Colonic mucosa (tissue), 4 donors: ENCODE measurements around the gene ZDHHC6. TPM values are rescaled to one million over a fixed set of nuclear protein-coding genes. Genes with fewer than 3 reads are reported as not detected.

Experiments used
- DNase-seq: peaks from one replicate; pipeline ENCODE4 v3.0.0-alpha.2; 2020
- H3K27ac ChIP-seq: fragments of 200-600 bp; one replicate; pipeline ENCODE4 v1.8.0; 2021
- H3K27me3 ChIP-seq: fragments of 200-600 bp; one replicate; pipeline ENCODE4 v1.8.0; 2021
- H3K36me3 ChIP-seq: fragments of 200-600 bp; one replicate; pipeline ENCODE4 v1.8.0; 2021
- H3K4me1 ChIP-seq: fragments of 200-600 bp; one replicate; pipeline ENCODE4 v1.8.0; 2021; ENCODE audit warnings: mild to moderate bottlenecking
- H3K4me3 ChIP-seq: fragments of 200-600 bp; one replicate; pipeline ENCODE4 v1.8.0; 2021
- H3K9ac ChIP-seq, 2 donors: one replicate each; pipeline ENCODE4 v1.7.0; 2013; ENCODE audit warnings: control low read depth in 2 of 2, low read depth in 2 of 2, low read length in 2 of 2
- H3K9me3 ChIP-seq: fragments of 200-600 bp; one replicate; pipeline ENCODE4 v1.8.0; 2021
- intact Hi-C: fragments of 100-400 bp; cut with DNase I; formaldehyde crosslinking; loops from one replicate; pipeline ENCODE4 v1.14.1; 2022
- total RNA-seq, 2 donors: library from RNA; stranded (reverse); fragmentation: NEBNext Ultra II Directional in 1 of 2; extraction: Animal tissue kit (Norgen Biotek cat#: 25700) in 1 of 2; gene quantifications; one replicate each; pipeline ENCODE4 v1.2.1, GENCODE V29; 2021
- TF ChIP-seq, protein P1 (sequence below): fragments of 200-600 bp; IDR thresholded peaks from one replicate; pipeline ENCODE4 v1.8.0; 2022; ENCODE audit warnings: antibody characterized with exemption, mild to moderate bottlenecking
- donor health status: healthy.
- donor health status: DM: no; HTN: no; CAD: no.
- donor health status: DM: no; HTN: no; CAD: no.

Gene ZDHHC6
- total RNA-seq, 2 donors from 2014 or later: 37.9 to 50.7 TPM

DNA sequence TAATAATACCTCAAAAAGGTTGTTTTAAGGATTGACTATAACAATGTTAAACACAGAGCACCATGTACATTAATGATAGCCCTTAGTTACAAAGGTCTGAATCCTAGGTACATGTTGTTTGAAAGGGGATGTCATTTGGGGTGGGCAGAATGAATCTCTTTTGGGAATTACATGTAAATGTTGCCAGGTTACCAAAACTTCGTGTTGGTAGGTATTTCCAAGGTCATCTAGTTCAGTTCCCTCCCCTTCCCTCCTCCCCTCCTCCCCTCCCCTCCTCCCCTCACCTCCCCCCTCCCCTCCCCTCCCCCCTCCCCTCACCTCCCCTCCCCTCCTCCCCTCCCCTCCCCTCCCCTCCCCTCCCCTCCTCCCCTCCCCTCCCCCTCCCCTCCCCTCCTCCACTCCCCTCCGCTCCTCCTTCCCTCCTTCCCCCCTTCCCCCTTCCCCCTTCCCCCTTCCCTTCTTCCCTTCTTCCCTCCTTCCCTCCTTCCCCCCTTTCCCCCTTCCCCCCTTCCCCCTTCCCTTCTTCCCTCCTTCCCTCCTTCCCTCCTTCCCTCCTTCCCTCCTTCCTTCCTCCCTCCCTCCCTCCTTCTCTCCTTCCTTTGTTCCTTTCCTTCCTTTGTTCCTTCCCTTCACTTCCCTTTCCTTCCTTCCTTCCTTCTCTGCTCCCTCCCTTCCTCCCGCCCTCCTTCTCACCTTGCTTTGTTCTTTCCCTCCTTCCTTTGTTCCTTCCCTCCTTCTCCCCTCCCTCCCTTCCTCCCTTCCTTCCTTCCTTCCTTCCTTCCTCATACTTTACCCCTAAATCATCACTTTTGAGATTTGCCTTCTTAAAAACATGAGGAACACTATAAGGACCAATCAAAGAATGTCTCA lies 8.4 kb upstream of the ZDHHC6 start:
- TF ChIP-seq, protein P1, sequence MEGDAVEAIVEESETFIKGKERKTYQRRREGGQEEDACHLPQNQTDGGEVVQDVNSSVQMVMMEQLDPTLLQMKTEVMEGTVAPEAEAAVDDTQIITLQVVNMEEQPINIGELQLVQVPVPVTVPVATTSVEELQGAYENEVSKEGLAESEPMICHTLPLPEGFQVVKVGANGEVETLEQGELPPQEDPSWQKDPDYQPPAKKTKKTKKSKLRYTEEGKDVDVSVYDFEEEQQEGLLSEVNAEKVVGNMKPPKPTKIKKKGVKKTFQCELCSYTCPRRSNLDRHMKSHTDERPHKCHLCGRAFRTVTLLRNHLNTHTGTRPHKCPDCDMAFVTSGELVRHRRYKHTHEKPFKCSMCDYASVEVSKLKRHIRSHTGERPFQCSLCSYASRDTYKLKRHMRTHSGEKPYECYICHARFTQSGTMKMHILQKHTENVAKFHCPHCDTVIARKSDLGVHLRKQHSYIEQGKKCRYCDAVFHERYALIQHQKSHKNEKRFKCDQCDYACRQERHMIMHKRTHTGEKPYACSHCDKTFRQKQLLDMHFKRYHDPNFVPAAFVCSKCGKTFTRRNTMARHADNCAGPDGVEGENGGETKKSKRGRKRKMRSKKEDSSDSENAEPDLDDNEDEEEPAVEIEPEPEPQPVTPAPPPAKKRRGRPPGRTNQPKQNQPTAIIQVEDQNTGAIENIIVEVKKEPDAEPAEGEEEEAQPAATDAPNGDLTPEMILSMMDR: no peak

DNA sequence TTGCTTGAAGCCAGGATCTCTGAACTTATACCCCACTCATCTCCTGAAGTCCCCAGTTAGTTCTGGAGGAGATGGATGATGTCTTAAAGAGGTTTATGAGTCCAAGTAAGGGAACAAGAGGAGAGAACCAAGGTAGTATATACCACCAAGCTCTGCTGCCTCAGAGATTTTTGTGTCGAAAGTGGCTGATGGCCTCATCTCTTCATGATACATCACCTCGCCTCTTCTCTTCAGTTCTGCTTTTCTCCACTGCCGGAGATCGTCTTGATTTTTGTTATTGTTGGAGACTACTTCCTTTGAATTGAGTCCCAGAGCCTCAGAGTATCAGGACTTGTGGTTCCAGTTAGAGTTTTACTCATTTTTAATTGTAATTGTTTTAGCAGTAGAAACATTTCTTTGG lies 2.2 kb upstream of the ZDHHC6 start:
- intact Hi-C loops: loop anchor here (10.0 kb wide), 1 partner anchor 264 kb away; the partner anchor contains the start of gene GPAM
- no peak overlapping the region for H3K27ac ChIP-seq

More for the DNA sequence above, 8.4 kb upstream of the ZDHHC6 start:
- Histone ChIP-seq H3K36me3 (no peaks in the 10 kb centered on the region), H3K9me3 (no peaks in the 10 kb centered on the region), H3K27ac (no peak overlapping the region), H3K27me3 (no peaks in the 10 kb centered on the region), H3K4me1 (no peaks in the 10 kb centered on the region), H3K4me3 (no peak overlapping the region), H3K9ac (no peak overlapping the region)
- intact Hi-C loops: no loop called here
- DNase-seq: no peak

DNA sequence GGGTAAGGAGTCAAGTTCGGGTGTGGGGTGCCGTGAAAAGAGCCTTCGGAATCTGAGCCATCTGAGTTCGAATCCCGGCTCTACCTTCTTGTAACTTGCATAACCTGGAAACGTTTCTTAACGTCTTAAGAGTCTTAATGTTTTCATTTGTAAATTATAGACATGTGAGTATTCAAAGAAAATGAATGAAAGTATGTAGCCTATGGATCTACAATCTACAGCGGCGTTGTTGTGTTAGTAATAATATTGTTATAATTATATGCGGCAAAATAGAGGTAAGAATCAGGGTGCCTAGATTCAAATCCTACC lies 860 bp upstream of the ZDHHC6 start:
- Histone ChIP-seq H3K27me3 (no peaks in the 10 kb centered on the region), H3K4me1 (peaks cover 6% of the 10 kb centered on the region), H3K27ac (no peak overlapping the region), H3K9me3 (no peaks in the 10 kb centered on the region), H3K36me3 (no peaks in the 10 kb centered on the region), H3K9ac (peak overlapping the region; percentile 92 to 99), H3K4me3 (peak overlapping the region; percentile 88)
- DNase-seq: no peak
- TF ChIP-seq, protein P1: no peak
- intact Hi-C loops: loop anchor here (10.0 kb wide), 1 partner anchor 263 kb away; the partner anchor contains the start of gene GPAM

More for the DNA sequence above, 2.2 kb upstream of the ZDHHC6 start:
- peaks cover 6% of the 10 kb centered on the region for H3K4me1 ChIP-seq
- no peak overlapping the region for H3K4me3 ChIP-seq
- no peak overlapping the region for H3K9ac ChIP-seq
- DNase-seq: no peak
- no peaks in the 10 kb centered on the region for H3K36me3 ChIP-seq
- TF ChIP-seq, protein P1: no peak
- H3K9me3 ChIP-seq: no peaks in the 10 kb centered on the region
- no peaks in the 10 kb centered on the region for H3K27me3 ChIP-seq

DNA sequence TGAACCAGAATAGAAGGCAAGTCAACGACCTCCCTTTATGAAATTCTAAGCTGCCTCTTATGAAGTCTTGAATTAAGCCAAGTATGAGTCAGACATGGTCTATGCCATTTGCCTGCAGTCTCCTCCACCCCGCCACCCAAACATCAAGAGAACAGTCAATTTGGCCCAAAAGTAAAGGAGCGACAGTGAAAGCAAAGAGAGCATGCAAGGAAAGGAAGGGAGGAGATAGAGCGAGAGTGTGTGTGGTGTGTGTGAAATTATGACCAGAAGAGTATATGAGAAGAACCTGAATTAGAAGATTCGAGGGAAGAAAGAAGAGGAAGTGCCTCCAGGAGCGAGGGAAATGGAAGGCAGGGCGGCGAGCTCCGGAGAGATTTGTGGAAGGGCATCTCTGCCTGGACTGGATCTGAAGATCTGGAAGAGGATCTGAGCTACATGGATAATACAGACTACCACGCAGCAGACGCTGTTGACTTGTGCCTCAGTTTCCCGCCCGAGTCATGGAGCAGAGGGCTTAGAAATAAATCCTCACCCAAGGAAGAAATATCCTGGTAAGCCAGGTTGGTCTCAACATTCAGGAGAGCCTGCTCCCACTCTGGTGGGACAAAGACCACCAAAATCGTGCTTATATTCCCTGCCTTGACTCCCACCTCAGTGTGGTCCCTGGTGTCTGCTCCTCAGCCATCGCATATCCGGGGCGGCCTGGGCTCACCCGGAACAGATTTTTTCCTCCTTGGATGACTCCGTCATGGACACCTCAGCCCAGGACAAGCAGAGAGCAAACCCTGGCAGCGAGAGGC lies 459 bp downstream of the ZDHHC6 start:
- H3K4me3 ChIP-seq: peak overlapping the region; percentile 88
- TF ChIP-seq, protein P1: no peak
- H3K27me3 ChIP-seq: no peaks in the 10 kb centered on the region
- H3K36me3 ChIP-seq: no peaks in the 10 kb centered on the region
- H3K4me1 ChIP-seq: peaks cover 6% of the 10 kb centered on the region
- intact Hi-C loops: loop anchor here (10.0 kb wide), 1 partner anchor 261 kb away; the partner anchor contains the start of gene GPAM
- H3K9me3 ChIP-seq: no peaks in the 10 kb centered on the region
- peak; percentile 33 for DNase-seq
- peak overlapping the region; percentile 58 for H3K27ac ChIP-seq
- peak overlapping the region; percentile 92 to 99 for H3K9ac ChIP-seq

DNA sequence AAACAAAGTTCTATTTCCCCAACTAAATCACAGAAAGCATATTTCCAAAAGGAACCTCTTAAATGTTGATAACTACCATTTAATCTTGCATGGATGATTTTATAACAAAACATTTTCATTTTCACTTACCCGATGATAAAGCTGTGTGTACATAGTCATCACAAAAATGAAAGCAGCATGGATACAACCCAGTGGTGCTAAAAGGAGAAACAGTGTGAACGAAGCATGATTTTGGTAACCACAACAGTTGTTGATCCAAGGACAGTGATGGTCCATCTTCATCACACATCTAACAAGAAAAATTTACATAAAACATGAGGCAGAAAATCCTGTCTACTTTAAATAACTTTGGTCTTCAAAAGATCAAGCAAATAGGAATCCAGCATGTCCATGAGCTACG lies 4.7 kb downstream of the ZDHHC6 start:
- intact Hi-C loops: loop anchor here (10.0 kb wide), 1 partner anchor 257 kb away; the partner anchor contains the start of gene GPAM

More for the DNA sequence above, 4.7 kb downstream of the ZDHHC6 start:
- TF ChIP-seq, protein P1: no peak
- Histone ChIP-seq H3K9ac (no peak overlapping the region), H3K9me3 (no peaks in the 10 kb centered on the region), H3K4me3 (no peak overlapping the region), H3K36me3 (no peaks in the 10 kb centered on the region), H3K4me1 (peaks cover 6% of the 10 kb centered on the region), H3K27ac (no peak overlapping the region), H3K27me3 (no peaks in the 10 kb centered on the region)
- DNase-seq: no peak
